Measurements from ENCODE around the gene SLC6A12. TPM values are rescaled to one million over a fixed set of nuclear protein-coding genes. Genes with fewer than 3 reads are reported as not detected.

Gene SLC6A12
- total RNA-seq, 1 donor, result not detected

DNA sequence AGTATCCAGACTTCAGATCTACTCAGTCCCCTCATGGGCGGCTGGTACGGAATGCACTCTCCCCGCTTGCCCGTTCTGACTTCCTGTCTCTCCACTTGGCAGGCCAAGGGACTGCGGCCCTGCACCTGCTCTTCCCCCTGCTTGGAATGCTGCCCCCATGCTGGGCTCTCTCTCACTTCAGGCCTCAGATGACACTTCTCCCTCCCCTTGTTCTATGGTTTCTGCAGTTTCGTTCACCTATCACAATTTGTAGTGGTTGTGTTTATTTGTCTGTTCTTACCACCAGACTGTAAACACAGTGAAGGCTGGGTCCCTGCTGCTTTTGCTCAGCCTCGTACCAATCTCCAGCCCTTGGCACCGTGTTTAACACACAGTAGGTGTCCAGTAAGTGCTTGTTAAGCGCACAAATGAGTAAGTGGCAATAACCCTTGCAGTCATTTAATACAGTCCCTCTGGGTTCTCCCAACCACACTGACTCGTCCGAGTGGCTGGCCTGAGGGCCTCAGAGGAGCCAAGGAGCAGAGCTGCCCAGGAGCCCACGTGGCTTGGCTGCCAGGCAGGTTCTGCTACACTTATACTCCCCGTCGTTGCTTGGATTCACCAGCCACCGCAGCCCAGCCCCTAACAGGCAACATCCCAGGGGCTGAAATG, 11.8 kb downstream of the SLC6A12 start:
- DNase-seq (ENCODE audit: low read depth), result no peak
- TF ChIP-seq, protein P1, sequence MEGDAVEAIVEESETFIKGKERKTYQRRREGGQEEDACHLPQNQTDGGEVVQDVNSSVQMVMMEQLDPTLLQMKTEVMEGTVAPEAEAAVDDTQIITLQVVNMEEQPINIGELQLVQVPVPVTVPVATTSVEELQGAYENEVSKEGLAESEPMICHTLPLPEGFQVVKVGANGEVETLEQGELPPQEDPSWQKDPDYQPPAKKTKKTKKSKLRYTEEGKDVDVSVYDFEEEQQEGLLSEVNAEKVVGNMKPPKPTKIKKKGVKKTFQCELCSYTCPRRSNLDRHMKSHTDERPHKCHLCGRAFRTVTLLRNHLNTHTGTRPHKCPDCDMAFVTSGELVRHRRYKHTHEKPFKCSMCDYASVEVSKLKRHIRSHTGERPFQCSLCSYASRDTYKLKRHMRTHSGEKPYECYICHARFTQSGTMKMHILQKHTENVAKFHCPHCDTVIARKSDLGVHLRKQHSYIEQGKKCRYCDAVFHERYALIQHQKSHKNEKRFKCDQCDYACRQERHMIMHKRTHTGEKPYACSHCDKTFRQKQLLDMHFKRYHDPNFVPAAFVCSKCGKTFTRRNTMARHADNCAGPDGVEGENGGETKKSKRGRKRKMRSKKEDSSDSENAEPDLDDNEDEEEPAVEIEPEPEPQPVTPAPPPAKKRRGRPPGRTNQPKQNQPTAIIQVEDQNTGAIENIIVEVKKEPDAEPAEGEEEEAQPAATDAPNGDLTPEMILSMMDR (IDR thresholded peaks at IDR 0.05; ENCODE audit: insufficient read depth, low read depth, low read length), result no peak
- H3K4me3 ChIP-seq (ENCODE audit: low read depth, low read length), result no peak overlapping the region

- H3K4me3 ChIP-seq (ENCODE audit: low read depth, low read length), result no peak overlapping the region
- no peak for DNase-seq (ENCODE audit: low read depth)
- TF ChIP-seq, protein P1 (IDR thresholded peaks at IDR 0.05; ENCODE audit: insufficient read depth, low read depth, low read length), result no peak
Measured at GRCh38 chr12:201361-201760, 12.6 kb downstream of the SLC6A12 start.

DNA sequence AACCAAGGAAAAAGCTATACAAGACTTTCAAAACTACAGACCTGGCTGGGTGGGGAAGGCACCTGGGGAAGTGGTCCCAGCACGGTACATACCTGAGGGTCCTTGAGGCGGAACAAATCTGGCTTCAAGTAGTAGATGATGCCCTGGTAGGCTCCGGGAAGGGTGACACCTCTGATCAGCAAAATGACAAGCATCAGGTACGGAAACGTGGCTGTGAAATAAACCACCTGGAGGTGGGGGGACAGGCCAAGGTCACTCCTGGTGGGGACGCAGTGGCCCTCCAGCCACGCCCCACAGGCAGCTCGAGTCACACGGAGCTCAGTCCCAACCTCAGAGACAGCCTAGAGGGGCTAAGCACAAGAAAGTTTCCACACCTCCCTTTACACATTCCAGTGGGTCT, 15.3 kb downstream of the SLC6A12 start:
- no peak for DNase-seq (ENCODE audit: low read depth)
- TF ChIP-seq, protein P1 (IDR thresholded peaks at IDR 0.05; ENCODE audit: insufficient read depth, low read depth, low read length), result no peak
- H3K4me3 ChIP-seq (ENCODE audit: low read depth, low read length), result no peak overlapping the region

DNA sequence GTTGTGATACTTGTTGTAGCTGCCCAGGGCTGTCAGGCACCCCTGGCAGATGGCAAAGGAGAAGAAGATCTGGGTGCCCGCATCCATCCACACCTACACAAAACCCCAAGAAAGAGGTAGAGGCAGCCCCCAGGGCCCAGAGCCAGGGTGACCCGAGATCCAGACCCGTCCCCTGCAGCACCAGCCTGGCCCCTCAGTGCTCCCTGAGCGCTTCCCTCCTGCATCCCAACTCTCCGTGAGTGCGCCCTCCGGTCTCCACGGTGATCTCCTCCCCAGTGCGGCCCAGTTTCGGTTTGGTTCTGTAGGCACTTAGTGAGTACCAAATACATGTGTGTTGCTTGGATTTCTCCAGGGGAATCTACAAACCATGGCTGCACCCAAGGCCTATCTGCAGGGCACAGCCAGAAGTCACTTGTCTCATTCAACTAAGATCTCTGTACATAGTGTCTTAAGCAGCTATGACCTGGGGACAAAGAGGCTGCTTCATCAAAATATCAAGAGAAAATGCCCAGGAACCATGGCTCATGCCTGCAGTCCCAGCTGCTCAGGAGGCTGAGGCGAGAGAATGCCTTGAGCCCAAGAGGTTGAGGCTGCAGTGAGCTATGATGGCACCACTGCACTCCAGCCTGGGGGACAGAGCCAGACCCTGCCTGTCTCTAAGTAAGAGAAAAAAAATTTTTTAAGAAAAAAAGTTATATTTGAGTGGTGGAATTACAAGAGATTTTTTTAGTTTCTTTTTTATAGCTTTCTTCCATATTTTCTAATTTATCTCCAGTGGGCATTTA, 15.9 kb downstream of the SLC6A12 start:
- H3K4me3 ChIP-seq (ENCODE audit: low read depth, low read length), result no peak overlapping the region
- no peak for DNase-seq (ENCODE audit: low read depth)
- TF ChIP-seq, protein P1 (IDR thresholded peaks at IDR 0.05; ENCODE audit: insufficient read depth, low read depth, low read length), result no peak

DNA sequence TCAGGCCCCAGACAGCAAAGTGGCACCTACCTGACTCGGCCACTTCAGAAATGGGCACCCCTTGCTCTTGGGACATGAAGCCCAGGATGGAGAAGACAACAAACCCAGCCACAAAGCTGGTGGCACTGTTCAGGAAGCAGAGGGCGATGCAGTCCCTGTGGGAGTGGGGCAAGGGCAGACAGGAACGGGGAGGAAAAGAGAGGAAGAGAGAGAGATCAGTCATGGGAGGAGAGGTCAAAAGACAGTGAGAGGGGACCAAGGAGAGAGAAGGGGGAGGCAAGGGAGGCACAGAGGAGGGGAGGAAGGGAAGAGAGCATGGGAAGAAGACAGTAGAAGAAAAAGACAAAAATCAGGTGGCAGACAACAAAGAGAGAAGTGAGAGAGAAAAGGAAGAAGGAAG, 16.6 kb downstream of the SLC6A12 start:
- TF ChIP-seq, protein P1 (IDR thresholded peaks at IDR 0.05; ENCODE audit: insufficient read depth, low read depth, low read length), result no peak
- H3K4me3 ChIP-seq (ENCODE audit: low read depth, low read length), result no peak overlapping the region
- no peak for DNase-seq (ENCODE audit: low read depth)

DNA sequence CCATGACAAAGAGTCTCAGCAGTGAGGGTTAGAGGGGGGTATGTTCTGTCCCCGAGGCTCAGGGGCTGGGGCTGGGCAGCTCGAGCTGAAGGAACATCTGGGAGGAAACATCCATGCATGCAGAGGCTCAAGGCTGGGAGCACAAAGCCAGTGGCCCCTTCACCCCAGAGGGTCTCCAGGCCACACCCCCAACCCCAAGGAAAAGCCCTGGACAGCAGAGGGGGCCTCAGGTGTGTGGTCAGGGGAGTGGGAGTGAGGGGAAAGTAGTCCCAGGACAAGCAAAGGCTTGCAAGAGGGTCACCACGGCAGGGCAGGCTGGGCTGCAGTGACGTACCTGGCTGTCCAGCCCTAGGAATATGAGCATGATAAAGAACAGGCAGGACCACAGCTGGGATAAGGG, 17.5 kb downstream of the SLC6A12 start:
- DNase-seq (ENCODE audit: low read depth), result no peak
- no peak overlapping the region for H3K4me3 ChIP-seq (ENCODE audit: low read depth, low read length)
- TF ChIP-seq, protein P1 (IDR thresholded peaks at IDR 0.05; ENCODE audit: insufficient read depth, low read depth, low read length), result no peak

Data from fibroblast of villous mesenchyme (primary cell).